ENCODE measurements around the gene TCAF1.

Gene TCAF1, protein sequence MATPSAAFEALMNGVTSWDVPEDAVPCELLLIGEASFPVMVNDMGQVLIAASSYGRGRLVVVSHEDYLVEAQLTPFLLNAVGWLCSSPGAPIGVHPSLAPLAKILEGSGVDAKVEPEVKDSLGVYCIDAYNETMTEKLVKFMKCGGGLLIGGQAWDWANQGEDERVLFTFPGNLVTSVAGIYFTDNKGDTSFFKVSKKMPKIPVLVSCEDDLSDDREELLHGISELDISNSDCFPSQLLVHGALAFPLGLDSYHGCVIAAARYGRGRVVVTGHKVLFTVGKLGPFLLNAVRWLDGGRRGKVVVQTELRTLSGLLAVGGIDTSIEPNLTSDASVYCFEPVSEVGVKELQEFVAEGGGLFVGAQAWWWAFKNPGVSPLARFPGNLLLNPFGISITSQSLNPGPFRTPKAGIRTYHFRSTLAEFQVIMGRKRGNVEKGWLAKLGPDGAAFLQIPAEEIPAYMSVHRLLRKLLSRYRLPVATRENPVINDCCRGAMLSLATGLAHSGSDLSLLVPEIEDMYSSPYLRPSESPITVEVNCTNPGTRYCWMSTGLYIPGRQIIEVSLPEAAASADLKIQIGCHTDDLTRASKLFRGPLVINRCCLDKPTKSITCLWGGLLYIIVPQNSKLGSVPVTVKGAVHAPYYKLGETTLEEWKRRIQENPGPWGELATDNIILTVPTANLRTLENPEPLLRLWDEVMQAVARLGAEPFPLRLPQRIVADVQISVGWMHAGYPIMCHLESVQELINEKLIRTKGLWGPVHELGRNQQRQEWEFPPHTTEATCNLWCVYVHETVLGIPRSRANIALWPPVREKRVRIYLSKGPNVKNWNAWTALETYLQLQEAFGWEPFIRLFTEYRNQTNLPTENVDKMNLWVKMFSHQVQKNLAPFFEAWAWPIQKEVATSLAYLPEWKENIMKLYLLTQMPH

DNA sequence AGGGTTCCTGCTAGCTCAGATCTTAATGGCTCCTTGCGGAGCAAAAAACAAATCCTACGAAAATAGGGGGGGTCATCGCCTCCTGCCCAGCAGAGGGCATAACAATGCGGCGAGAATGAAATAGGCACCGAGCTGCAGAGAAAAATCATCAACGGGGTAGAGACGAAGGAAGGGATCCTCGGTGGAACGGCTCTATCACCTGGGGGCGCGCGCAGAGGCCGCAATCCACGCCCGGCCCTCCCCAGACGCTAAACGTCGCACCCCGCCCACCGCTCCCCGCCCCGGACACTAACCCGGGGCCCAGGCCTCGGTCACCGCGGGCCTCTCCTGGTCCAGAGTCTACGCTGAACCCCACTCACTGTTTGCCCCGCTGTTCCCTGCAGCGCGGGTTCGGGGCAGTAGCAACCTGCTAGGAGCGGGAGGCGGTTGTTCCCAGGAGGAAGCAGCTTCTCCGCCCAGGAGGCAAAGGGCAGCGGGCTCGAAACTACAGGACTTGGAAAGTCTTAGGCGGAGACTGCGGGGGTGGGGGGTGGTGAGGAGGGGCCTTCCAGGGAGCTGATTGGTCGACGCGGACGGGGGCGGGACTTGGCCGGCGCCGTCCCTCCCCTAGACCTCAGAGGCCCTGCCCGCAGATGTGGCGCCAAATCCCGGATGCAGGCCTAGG is at the start of gene TCAF1:
Gene TCAF1 (minus strand): TSS at position 509 of the 664 bp plus-strand sequence. CDS start 25,568 bp downstream, outside the sequence.
- H3K4me3 ChIP-seq (ENCODE audit: low read depth, low read length): peak within 1 kb of the TSS; percentile 85
- peak; percentile 92 for DNase-seq (ENCODE audit: low read depth)
- TF ChIP-seq, protein P1, sequence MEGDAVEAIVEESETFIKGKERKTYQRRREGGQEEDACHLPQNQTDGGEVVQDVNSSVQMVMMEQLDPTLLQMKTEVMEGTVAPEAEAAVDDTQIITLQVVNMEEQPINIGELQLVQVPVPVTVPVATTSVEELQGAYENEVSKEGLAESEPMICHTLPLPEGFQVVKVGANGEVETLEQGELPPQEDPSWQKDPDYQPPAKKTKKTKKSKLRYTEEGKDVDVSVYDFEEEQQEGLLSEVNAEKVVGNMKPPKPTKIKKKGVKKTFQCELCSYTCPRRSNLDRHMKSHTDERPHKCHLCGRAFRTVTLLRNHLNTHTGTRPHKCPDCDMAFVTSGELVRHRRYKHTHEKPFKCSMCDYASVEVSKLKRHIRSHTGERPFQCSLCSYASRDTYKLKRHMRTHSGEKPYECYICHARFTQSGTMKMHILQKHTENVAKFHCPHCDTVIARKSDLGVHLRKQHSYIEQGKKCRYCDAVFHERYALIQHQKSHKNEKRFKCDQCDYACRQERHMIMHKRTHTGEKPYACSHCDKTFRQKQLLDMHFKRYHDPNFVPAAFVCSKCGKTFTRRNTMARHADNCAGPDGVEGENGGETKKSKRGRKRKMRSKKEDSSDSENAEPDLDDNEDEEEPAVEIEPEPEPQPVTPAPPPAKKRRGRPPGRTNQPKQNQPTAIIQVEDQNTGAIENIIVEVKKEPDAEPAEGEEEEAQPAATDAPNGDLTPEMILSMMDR (IDR thresholded peaks at IDR 0.05; ENCODE audit: insufficient read depth, low read depth, low read length, missing control alignments): peak; percentile 32

DNA sequence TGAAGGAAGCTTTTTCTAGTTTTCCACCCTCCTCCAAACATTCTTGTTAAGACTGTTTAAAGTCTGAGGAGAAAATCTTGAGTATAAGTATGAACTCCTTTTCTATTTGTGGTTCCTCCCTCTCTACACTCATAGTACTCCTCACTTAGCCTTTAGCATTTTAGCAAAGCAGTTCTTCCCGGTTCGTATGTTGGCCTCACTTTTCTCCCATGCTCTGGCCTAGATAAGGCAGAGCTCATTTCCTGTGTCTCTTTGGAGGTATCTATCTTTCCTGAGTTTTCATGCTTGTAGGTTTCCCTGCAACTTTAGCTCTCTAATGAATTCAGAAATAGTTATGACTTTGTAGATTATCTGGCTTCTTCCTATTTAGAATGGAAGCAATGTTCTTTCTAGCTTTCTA is 46.8 kb upstream of the TCAF1 start:
- no peak for DNase-seq (ENCODE audit: low read depth)
- TF ChIP-seq, protein P1 (IDR thresholded peaks at IDR 0.05; ENCODE audit: insufficient read depth, low read depth, low read length, missing control alignments): no peak
- H3K4me3 ChIP-seq (ENCODE audit: low read depth, low read length): no peak overlapping the region

DNA sequence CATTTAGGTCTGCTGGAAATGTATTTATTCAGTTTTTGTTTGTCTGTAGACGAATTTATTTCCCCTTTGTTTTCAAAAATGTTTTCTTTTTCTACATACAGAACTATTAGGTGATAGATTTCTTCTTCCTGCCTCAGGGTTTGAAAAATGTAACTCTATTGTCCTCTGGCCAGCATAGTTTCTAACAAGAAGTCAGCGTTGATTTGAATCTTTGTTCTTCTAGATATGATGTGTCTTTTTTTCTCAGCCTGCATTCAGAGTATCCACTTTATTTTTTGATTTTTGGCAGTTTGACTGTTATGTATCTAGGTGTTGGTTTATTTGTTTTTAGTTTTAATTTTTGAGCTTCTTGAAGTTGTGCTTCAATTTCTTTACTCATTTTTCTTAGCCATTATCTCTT is 45.1 kb upstream of the TCAF1 start:
- H3K4me3 ChIP-seq (ENCODE audit: low read depth, low read length): no peak overlapping the region
- TF ChIP-seq, protein P1 (IDR thresholded peaks at IDR 0.05; ENCODE audit: insufficient read depth, low read depth, low read length, missing control alignments): no peak

DNA sequence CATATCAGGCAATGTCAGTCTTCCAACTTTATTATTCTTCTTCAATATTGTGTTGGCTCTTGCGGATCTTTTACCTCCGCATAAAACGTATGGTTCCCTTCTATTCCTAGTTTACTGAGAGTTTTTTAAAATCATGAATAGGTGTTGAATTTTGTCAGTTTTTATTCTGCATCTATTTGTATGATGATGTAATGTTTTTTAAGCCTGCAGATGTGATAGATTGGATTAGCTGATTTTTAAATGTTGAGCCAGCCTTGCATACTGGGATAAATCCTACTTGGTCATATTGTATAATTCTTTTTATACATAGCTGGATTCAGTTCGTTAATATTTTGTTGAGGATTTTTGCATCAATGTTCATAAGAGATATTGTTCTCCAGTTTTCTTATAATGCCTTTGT is 43.4 kb upstream of the TCAF1 start:
- no peak for DNase-seq (ENCODE audit: low read depth)
- no peak overlapping the region for H3K4me3 ChIP-seq (ENCODE audit: low read depth, low read length)
- TF ChIP-seq, protein P1 (IDR thresholded peaks at IDR 0.05; ENCODE audit: insufficient read depth, low read depth, low read length, missing control alignments): no peak

More for the DNA sequence above, 45.1 kb upstream of the TCAF1 start:
- no peak for DNase-seq (ENCODE audit: low read depth)

DNA sequence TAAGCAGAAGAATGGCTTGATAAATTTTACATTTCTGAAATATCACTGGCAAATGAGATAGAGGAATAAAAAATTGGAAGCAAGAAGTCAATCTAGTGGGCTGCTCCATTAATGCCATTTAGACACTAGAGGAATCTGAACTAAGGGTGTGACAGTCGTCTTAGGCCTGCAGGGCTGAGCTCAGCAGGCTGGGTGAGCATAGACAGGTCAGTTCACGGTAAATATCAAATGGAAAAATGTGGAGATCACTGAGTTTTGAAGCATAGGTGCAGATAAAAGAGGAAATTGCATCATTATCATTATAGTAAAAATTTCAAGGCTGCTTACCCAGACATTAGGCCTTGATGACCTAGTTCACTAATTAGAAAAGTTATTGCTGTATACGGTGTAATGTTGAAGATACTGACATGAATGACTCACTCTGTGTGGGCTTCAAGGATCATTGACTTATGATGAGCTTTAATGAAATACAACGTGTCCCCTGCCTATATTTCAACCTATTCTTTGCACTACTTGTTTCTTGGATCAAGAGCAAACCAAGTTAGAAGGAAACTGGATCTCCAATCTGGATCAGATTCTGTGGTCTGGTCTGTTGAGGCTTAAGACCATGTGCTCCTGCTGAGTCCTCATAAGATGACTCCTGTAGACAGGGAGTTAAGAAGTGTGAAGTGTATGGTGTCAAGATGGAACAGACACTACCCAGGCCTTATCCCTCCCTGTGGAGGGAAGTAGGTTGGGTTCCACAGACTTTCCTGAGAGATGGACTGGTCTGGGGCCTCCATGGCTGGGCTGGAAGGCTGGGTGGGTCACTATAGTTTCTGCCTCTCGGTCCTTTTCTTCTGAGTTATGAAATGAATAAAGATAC is 36.6 kb upstream of the TCAF1 start:
- DNase-seq (ENCODE audit: low read depth): no peak
- no peak overlapping the region for H3K4me3 ChIP-seq (ENCODE audit: low read depth, low read length)
- TF ChIP-seq, protein P1 (IDR thresholded peaks at IDR 0.05; ENCODE audit: insufficient read depth, low read depth, low read length, missing control alignments): no peak

Data from GM12865 (cell line).